ENCODE measurements around the gene BYSL.

GRCh38 chr6:41970436-41970846 is 49.1 kb downstream of the BYSL start:
- TF ChIP-seq CTCF (IDR thresholded peaks at IDR 0.05): no peak
- TF ChIP-seq POLR2A (IDR thresholded peaks at IDR 0.05): no peak

All from adrenal gland (tissue), 5 donors.